Keratinocyte (primary cell): ENCODE measurements around the gene EPG5. TPM values are rescaled to one million over a fixed set of nuclear protein-coding genes. Genes with fewer than 3 reads are reported as not detected.

ENCODE experiments used
- DNase-seq: peaks from one replicate; pipeline ENCODE4 v3.0.0-alpha.2; 2011; ENCODE audit warnings: low read depth, missing footprints, low spot score
- FAIRE-seq: peaks from 2 replicates; lab custom pipeline; 2011; peaks lifted over from hg19 to GRCh38; lab: Jason Lieb, UNC
- H2AFZ ChIP-seq: 2 replicates; pipeline ENCODE4 v1.6.0; 2012; ENCODE audit warnings: low read length, control low read depth, inconsistent platforms; ENCODE audit not compliant: control insufficient read depth
- H3K27ac ChIP-seq: 2 replicates; pipeline ENCODE4 v1.5.1; 2011; ENCODE audit warnings: low read length; ENCODE audit not compliant: control insufficient read depth, insufficient read depth
- H3K27me3 ChIP-seq: 3 replicates; pipeline ENCODE4 v1.6.0; 2011; ENCODE audit warnings: low read length; ENCODE audit not compliant: control insufficient read depth, insufficient read depth; ENCODE audit errors: extremely low read depth
- H3K36me3 ChIP-seq, 2 experiments: 2 replicates in 1 of 2; 3 replicates in 1 of 2; pipeline ENCODE4 v1.5.1; 2011; ENCODE audit warnings: low read length in 2 of 2, mild to moderate bottlenecking in 1 of 2; ENCODE audit not compliant: control insufficient read depth in 2 of 2, insufficient read depth in 2 of 2; ENCODE audit errors: extremely low read depth in 1 of 2
- H3K4me1 ChIP-seq: 3 replicates; pipeline ENCODE4 v1.5.1; 2011; ENCODE audit warnings: low read length; ENCODE audit not compliant: control insufficient read depth, insufficient read depth; ENCODE audit errors: extremely low read depth
- H3K4me2 ChIP-seq: 3 replicates; pipeline ENCODE4 v1.6.0; 2011; ENCODE audit warnings: low read depth, low read length; ENCODE audit not compliant: control insufficient read depth, insufficient read depth; ENCODE audit errors: extremely low read depth
- H3K4me3 ChIP-seq, 3 experiments: fragments of 200-600 bp in 1 of 3; sonication (generic) in 1 of 3; 2 replicates in 2 of 3; 3 replicates in 1 of 3; pipeline ENCODE4 v1.5.1; 2011 to 2016; ENCODE audit warnings: low read length in 3 of 3, mild to moderate bottlenecking in 3 of 3, control low read depth in 2 of 3, inconsistent platforms in 1 of 3, low read depth in 1 of 3, mixed read lengths in 1 of 3, mixed run types in 1 of 3, moderate library complexity in 1 of 3; ENCODE audit not compliant: control insufficient read depth in 2 of 3, insufficient read depth in 2 of 3; ENCODE audit errors: extremely low read depth in 1 of 3
- H3K79me2 ChIP-seq: 2 replicates; pipeline ENCODE4 v1.6.0; 2012; ENCODE audit warnings: low read length; ENCODE audit not compliant: control insufficient read depth, insufficient read depth
- H3K9ac ChIP-seq: 3 replicates; pipeline ENCODE4 v1.6.0; 2011; ENCODE audit warnings: low read length; ENCODE audit not compliant: control insufficient read depth, insufficient read depth; ENCODE audit errors: extremely low read depth
- H3K9me1 ChIP-seq: 3 replicates; pipeline ENCODE4 v1.6.0; 2011; ENCODE audit warnings: low read length; ENCODE audit not compliant: control insufficient read depth, insufficient read depth; ENCODE audit errors: extremely low read depth
- H3K9me3 ChIP-seq: 2 replicates; pipeline ENCODE4 v1.5.1; 2012; ENCODE audit warnings: low read depth, low read length; ENCODE audit not compliant: control insufficient read depth
- H4K20me1 ChIP-seq: 3 replicates; pipeline ENCODE4 v1.6.0; 2011; ENCODE audit warnings: low read length; ENCODE audit not compliant: control insufficient read depth, insufficient read depth; ENCODE audit errors: extremely low read depth
- CTCF ChIP-seq, 3 experiments: IDR thresholded peaks in 1 of 3; conservative IDR thresholded peaks in 1 of 3; optimal IDR thresholded peaks in 1 of 3; 2 replicates in 2 of 3; 3 replicates in 1 of 3; pipeline versions ENCODE3 to v1.5.1; 2011; ENCODE audit warnings: low read length in 3 of 3, mild to moderate bottlenecking in 3 of 3, moderate library complexity in 2 of 3, control low read depth in 1 of 3, inconsistent platforms in 1 of 3; ENCODE audit not compliant: insufficient read depth in 2 of 3; ENCODE audit errors: extremely low read depth in 1 of 3
- EZH2 ChIP-seq: IDR thresholded peaks from one replicate; pipeline ENCODE4 v1.6.1; 2012; ENCODE audit warnings: inconsistent platforms, mild to moderate bottlenecking, low read length, moderate library complexity
- dilution Hi-C: fragments of 300-500 bp; cut with MboI; formaldehyde crosslinking; loops from one replicate; pipeline ENCODE4 v1.7.0; 2020; ENCODE audit warnings: low sequenced_read_pairs; ENCODE audit not compliant: extremely low pct_ligation_motif_present
- polyA plus RNA-seq, 5 experiments: library from polyadenylated mRNA; depleted of rRNA in 3 of 5; stranded (reverse) in 3 of 5; stranded (forward) in 1 of 5; unstranded in 1 of 5; fragments of >200 nt; gene quantifications; 1 replicate in 1 of 5; 2 replicates in 3 of 5; 3 replicates in 1 of 5; pipeline versions ENCODE4 v1.2.1 to v1.2.3, GENCODE V29; 2011 to 2012; ENCODE audit warnings: missing spikeins in 2 of 5, low read depth in 1 of 5, low replicate concordance in 1 of 5

EPG5 gene
- polyA plus RNA-seq, 1 donor (not counting 4 experiments of a cell fraction or from before 2014, with no cell fraction given) = 17.8 TPM

GRCh38 chr18:45879681-45880655 lies 87.2 kb downstream of the EPG5 start:
- peak; percentile 97 to 100 (median 99) for TF ChIP-seq CTCF (optimal IDR thresholded peaks at IDR 0.05 in 1 of 3, IDR thresholded peaks at IDR 0.05 in 1 of 3, conservative IDR thresholded peaks at IDR 0.05 in 1 of 3; ENCODE audit: extremely low read depth in 1 of 3, insufficient read depth in 2 of 3, low read length in 3 of 3)
- TF ChIP-seq EZH2 = no peak
- dilution Hi-C loops = no loop called here
- DNase-seq (no peak), FAIRE-seq (peak; percentile 43)
- no peak overlapping the region for H3K27ac ChIP-seq
- H4K20me1 ChIP-seq = no peaks in the 10 kb centered on the region
- peaks cover 10 to 16% of the 10 kb centered on the region in 2 experiments for H3K36me3 ChIP-seq
- no peaks in the 10 kb centered on the region for H3K27me3 ChIP-seq
- no peaks in the 10 kb centered on the region for H3K79me2 ChIP-seq
- H3K4me2 ChIP-seq = no peak overlapping the region
- no peaks in the 10 kb centered on the region for H3K9me1 ChIP-seq
- no peak overlapping the region for H3K9ac ChIP-seq
- no peaks in the 10 kb centered on the region for H3K9me3 ChIP-seq
- no peak overlapping the region for H3K4me3 ChIP-seq
- H2AFZ ChIP-seq = no peak overlapping the region
- no peaks in the 10 kb centered on the region for H3K4me1 ChIP-seq

- H3K4me2 ChIP-seq = no peak overlapping the region
- H3K4me3 ChIP-seq = no peak overlapping the region
- H3K9ac ChIP-seq = no peak overlapping the region
- TF ChIP-seq CTCF (optimal IDR thresholded peaks at IDR 0.05 in 1 of 3, IDR thresholded peaks at IDR 0.05 in 1 of 3, conservative IDR thresholded peaks at IDR 0.05 in 1 of 3; ENCODE audit: extremely low read depth in 1 of 3, insufficient read depth in 2 of 3, low read length in 3 of 3) (no peak), EZH2 (no peak)
- no peaks in the 10 kb centered on the region for H4K20me1 ChIP-seq
- FAIRE-seq (no peak), DNase-seq (no peak)
- H3K36me3 ChIP-seq = peaks cover 7 to 12% of the 10 kb centered on the region in 2 experiments
- dilution Hi-C loops = no loop called here
- no peak overlapping the region for H2AFZ ChIP-seq
- no peaks in the 10 kb centered on the region for H3K27me3 ChIP-seq
- H3K27ac ChIP-seq = no peak overlapping the region
- no peaks in the 10 kb centered on the region for H3K9me1 ChIP-seq
- no peaks in the 10 kb centered on the region for H3K9me3 ChIP-seq
- H3K4me1 ChIP-seq = no peaks in the 10 kb centered on the region
- H3K79me2 ChIP-seq = no peaks in the 10 kb centered on the region
Measured at GRCh38 chr18:45877403-45877802, 89.7 kb downstream of the EPG5 start.
